ENCODE results near the gene OR51B2.

GRCh38 chr11:5283882-5284281, 40.2 kb downstream of the OR51B2 start:
- TF ChIP-seq POLR2A (IDR thresholded peaks at IDR 0.05; ENCODE audit: low read depth, low read length) (no peak), TAF1 (IDR thresholded peaks at IDR 0.05; ENCODE audit: borderline replicate concordance, low read depth, low read length) (no peak)
